HAP-1 (cell line): ENCODE measurements around the gene MLEC.

Source experiments
- DNase-seq, 2 experiments: peaks; one replicate each; pipeline ENCODE4 v3.0.0-alpha.2; 2016 to 2020; ENCODE audit warnings: low spot score in 2 of 2
- H3K27me3 ChIP-seq: fragments of 250-450 bp; sonication (Bioruptor Pico); 2 replicates; pipeline ENCODE4 v1.5.1; 2020; ENCODE audit warnings: low read depth, mild to moderate bottlenecking, moderate library complexity
- H3K36me3 ChIP-seq: fragments of 250-450 bp; sonication (Bioruptor Pico); replicated peaks from 2 replicates; pipeline ENCODE4 v1.5.1; 2020; ENCODE audit warnings: mild to moderate bottlenecking
- H3K4me1 ChIP-seq: fragments of 250-450 bp; sonication (Bioruptor Pico); 2 replicates; pipeline ENCODE4 v1.5.1; 2020; ENCODE audit warnings: mild to moderate bottlenecking
- H3K4me3 ChIP-seq: fragments of 250-450 bp; sonication (Bioruptor Pico); 2 replicates; pipeline ENCODE4 v1.5.1; 2020; ENCODE audit warnings: mild to moderate bottlenecking, moderate library complexity
- H3K9me3 ChIP-seq: fragments of 250-450 bp; sonication (Bioruptor Pico); 2 replicates; pipeline ENCODE4 v1.5.1; 2020; ENCODE audit warnings: mild to moderate bottlenecking, moderate library complexity
- in situ Hi-C: fragments of 300-500 bp; cut with MboI; formaldehyde crosslinking; loops from 3 replicates; pipeline ENCODE4 v1.14.3; 2020; ENCODE audit warnings: low sequenced_read_pairs, inconsistent platforms, mixed read lengths

The MLEC gene, protein sequence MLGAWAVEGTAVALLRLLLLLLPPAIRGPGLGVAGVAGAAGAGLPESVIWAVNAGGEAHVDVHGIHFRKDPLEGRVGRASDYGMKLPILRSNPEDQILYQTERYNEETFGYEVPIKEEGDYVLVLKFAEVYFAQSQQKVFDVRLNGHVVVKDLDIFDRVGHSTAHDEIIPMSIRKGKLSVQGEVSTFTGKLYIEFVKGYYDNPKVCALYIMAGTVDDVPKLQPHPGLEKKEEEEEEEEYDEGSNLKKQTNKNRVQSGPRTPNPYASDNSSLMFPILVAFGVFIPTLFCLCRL

DNA sequence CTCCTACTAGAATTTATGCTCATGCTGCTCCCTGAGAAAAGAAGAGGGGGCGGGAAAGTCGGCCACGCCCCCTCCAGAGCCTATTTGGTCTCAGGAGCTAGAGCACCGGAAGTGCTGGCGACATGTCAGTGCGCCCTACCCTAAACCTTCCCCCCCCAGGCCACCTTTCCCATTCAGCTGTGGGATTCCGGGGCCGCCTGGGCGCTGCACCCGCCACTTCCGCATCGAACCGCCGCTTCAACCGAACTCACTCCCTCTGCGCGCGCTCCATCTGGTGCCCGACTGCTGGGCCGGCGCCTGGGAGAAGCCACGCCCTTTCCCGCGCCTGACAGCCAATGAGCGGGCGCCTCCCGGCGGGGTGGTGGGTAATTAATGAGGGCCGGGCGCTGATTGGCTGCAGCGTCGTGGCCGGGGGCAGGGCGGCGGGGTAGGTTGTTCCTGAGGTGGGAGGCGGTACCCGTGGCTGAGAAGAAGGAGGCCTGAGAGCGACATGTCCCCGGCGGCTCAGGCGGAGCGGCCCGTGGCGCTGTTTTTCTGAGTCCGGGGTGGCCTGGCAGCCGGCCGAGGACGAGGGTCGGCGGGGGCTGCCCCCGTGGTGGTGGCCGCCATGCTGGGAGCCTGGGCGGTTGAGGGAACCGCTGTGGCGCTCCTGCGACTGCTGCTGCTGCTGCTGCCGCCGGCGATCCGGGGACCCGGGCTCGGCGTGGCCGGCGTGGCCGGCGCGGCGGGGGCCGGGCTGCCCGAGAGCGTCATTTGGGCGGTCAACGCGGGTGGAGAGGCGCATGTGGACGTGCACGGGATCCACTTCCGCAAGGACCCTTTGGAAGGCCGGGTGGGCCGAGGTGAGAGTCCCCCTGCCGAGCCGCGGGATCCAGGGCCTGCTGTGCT, at the start of gene MLEC:
Gene MLEC (plus strand): TSS at position 460 of the 888 bp plus-strand sequence. CDS start 148 bp downstream, at position 608.
- DNase-seq: peak; percentile 97 to 99
- Histone ChIP-seq H3K4me3 (peak within 1 kb of the TSS; percentile 50), H3K4me1 (peaks cover 14% of the 10 kb centered on the region), H3K27me3 (no peaks in the 10 kb centered on the region), H3K9me3 (no peaks in the 10 kb centered on the region), H3K36me3 (no peaks in the 10 kb centered on the region; the same call in 1 of the 2 replicates)
- in situ Hi-C loops: no loop called here

DNA sequence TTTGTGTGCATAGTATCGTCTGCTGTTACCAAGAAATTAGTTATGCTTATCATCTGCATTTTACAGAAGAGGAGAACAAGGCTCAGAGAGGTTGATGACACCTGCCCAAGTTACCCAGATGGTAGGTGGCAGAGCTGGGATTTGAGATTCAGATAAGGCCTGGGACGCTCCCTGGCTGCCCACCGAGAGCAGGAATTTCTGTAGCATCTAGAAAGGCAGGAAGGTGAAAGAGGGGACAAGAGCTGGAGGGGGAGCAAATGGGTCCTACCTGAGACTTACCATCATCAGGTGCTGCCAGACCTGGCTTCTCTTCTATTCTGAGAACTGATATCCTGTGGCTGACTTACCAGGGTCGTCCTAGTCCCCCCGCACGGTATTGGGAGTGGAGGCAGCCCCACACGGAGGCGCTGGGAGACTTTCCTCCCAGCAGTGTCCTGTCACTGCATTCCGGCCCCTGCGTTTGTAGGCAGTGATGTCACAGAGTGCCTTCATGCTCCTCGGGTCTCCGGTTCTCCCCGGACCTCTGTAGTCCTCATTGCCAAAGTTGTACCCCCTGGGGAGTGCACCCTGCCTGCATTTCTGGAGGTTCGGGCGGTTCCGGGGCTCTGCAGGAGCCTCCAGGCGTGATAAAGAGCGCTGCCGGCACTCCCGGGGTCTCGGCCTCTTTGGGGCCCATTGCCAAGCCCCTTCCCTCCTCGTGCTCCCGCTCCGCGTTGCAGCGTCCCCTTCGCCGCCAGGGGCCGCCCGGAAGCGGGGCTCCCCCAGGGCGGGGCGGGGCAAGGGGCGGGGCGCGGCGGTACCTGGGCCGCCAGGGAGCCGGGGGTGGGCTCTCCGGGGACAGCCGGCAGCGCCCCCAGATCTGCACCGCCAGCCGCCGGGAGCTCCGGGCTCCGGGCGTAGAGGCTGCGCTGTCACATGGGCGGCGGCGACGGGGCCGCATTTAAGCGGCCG, 46.9 kb upstream of the MLEC start, which contains the start of gene CABP1:
Gene CABP1 (plus strand): TSS at position 856 of the 951 bp plus-strand sequence. CDS start 60 bp downstream, at position 916.
- Histone ChIP-seq H3K36me3 (no peaks in the 10 kb centered on the region), H3K4me3 (peak within 1 kb of the TSS; percentile 38), H3K9me3 (no peaks in the 10 kb centered on the region), H3K27me3 (0 out of 2 replicates have a peak, but pooled peaks cover 4% of the 10 kb centered on the region), H3K4me1 (peaks cover 10% of the 10 kb centered on the region)
- in situ Hi-C loops: no loop called here
- peak; percentile 55 to 83 for DNase-seq

DNA sequence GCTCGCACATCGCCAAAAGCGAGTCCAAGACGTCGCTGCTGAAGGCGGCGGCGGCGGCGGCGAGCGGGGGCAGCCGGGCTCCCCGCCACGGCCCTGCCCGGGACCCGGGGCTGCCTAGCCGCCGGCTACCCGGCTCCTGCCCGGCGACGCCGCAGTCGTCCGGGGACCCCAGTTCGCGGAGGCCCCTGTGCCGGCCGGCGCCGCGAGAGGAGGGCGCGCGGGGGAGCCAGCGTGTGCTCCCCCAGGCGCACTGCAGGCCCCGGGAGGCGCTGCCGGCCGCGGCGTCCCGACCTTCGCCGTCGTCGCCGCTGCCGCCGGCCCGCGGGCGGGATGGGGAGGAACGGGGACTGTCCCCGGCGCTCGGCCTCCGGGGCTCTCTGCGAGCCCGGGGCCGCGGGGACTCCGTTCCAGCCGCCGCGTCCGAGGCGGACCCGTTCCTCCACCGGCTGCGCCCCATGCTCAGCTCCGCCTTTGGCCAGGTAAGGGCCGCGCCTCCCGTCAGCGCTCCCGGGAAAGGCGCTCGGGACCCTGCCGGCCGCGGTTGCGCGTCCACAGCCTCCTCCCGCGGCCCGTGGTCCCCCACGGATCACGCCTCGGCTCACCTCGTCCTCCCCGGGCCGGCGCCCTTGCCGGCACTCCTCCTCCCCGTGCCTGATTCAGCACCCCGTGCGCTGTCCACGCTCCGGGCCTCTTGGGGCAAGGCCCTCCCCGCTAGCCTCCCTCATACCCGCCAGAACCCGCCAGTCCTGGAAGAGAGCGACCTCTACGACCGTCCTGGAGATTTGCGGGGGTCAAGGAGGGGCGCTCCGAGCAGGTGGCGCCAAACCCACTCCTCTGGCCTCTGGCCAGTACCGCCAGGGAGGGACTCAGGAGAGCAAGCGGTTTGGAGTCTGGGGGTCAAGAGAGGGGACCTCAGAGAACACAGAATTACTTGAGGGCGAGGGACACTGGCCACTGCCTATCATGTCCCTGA, 45.8 kb upstream of the MLEC start:
- H3K36me3 ChIP-seq: no peaks in the 10 kb centered on the region
- peak; percentile 40 to 78 for DNase-seq
- 0 out of 2 replicates have a peak, but pooled peaks cover 4% of the 10 kb centered on the region for H3K27me3 ChIP-seq
- H3K4me3 ChIP-seq: peak overlapping the region; percentile 34
- in situ Hi-C loops: no loop called here
- H3K4me1 ChIP-seq: peaks cover 10% of the 10 kb centered on the region
- H3K9me3 ChIP-seq: no peaks in the 10 kb centered on the region

DNA sequence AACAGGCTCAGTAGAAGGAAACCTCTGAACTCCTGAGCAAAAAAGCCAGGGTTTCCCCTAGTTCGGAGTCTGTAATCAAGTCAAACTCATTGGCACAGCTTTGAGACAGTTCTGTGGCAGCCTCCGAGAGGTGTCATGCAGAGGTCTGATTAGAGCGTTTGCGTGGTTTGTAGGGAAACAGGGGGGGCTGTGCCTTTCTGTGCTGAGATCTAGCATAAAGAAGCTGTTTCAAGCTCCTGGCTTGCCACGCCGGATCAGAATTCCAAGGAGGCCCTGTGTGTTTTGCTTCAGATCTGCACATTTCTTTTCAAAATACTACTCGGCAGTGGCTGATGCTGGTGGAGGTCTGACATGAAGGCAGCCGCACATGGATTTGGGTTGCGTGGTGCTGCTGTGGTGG, 44.8 kb upstream of the MLEC start:
- in situ Hi-C loops: no loop called here
- no peaks in the 10 kb centered on the region for H3K36me3 ChIP-seq
- H3K4me3 ChIP-seq: no peak overlapping the region

DNA sequence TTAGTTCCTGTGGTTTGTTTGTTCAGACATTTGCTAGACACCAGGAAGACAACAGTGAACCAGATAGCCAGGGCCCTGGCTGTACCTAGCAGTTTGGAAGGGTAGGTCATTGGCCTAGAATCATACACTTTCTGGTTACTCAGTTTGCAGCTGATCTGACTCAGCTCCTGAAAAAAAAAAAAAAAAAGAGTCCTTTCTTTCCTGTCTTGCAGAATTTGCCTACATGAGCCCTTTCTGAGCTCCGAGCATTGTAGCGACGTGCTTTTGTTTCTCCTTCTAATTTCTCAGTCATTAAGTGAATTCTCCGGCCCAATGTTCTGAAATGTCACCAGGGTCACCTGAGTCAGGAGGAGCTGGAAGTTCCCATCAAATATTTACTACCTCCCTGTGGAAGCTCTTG, 44.1 kb upstream of the MLEC start:
- H3K9me3 ChIP-seq: no peaks in the 10 kb centered on the region
- H3K4me3 ChIP-seq: no peak overlapping the region
- 0 out of 2 replicates have a peak, but pooled peaks cover 4% of the 10 kb centered on the region for H3K27me3 ChIP-seq
- peaks cover 10% of the 10 kb centered on the region for H3K4me1 ChIP-seq
- DNase-seq: no peak
- H3K36me3 ChIP-seq: no peaks in the 10 kb centered on the region
- in situ Hi-C loops: no loop called here

More for the DNA sequence above, 44.8 kb upstream of the MLEC start:
- H3K4me1 ChIP-seq: peaks cover 10% of the 10 kb centered on the region
- no peaks in the 10 kb centered on the region for H3K9me3 ChIP-seq
- no peak for DNase-seq
- H3K27me3 ChIP-seq: 0 out of 2 replicates have a peak, but pooled peaks cover 4% of the 10 kb centered on the region

DNA sequence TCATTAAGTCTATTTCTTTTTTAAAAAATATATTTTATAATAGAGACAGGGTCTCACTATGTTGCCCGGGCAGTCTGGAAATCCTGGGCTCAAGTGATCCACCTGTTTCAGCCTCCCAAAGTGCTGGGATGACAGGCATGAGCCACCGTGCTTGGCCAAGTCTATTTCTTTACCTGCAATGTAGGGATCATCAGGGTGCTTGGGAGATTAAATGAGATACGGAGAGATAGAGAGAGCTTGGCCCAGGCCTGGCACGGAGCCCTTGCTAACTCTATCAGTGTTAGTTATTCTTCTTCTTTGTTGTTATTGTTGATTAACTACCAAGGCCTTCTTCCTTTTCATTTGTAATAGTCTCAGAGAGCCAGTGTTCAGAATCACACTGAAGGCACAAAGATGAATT, 43.4 kb upstream of the MLEC start:
- H3K36me3 ChIP-seq: no peaks in the 10 kb centered on the region
- H3K4me1 ChIP-seq: peaks cover 10% of the 10 kb centered on the region
- DNase-seq: no peak
- in situ Hi-C loops: no loop called here
- no peaks in the 10 kb centered on the region for H3K9me3 ChIP-seq
- 0 out of 2 replicates have a peak, but pooled peaks cover 4% of the 10 kb centered on the region for H3K27me3 ChIP-seq
- no peak overlapping the region for H3K4me3 ChIP-seq

DNA sequence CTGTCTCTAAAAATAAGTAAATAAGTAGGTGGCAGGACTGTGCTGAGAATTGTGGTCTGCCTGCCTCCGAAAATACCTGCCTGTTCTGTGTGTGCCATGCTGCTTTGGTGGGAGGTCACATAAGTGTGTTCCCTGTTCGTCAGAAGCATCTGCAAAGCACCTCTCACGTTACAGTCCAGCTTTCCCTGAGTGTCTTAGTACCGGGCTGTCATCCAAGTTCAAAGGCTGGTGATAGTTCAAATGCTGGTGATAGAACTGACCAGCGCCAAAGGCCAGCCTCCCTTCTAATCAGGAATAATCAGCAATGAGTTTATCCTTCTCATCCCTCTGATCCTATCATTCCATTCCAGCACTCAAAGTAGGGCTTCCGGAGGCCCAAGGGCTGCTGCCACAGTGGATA, 40.9 kb upstream of the MLEC start:
- peaks cover 14% of the 10 kb centered on the region for H3K4me1 ChIP-seq
- no peaks in the 10 kb centered on the region for H3K36me3 ChIP-seq
- DNase-seq: no peak
- H3K27me3 ChIP-seq: 0 out of 2 replicates have a peak, but pooled peaks cover 4% of the 10 kb centered on the region
- no peaks in the 10 kb centered on the region for H3K9me3 ChIP-seq
- H3K4me3 ChIP-seq: no peak overlapping the region
- in situ Hi-C loops: loop anchor here (5.0 kb wide), 1 partner anchor 66 kb away; the partner anchor contains the start of gene UNC119B

- Histone ChIP-seq H3K4me3 (no peak overlapping the region), H3K9me3 (no peaks in the 10 kb centered on the region), H3K27me3 (0 out of 2 replicates have a peak, but pooled peaks cover 2% of the 10 kb centered on the region), H3K4me1 (peaks cover 10% of the 10 kb centered on the region), H3K36me3 (no peaks in the 10 kb centered on the region)
- no peak for DNase-seq
- in situ Hi-C loops: loop anchor here (5.0 kb wide), 1 partner anchor 65 kb away; the partner anchor contains the start of gene UNC119B
These were observed 39.6 kb upstream of the MLEC start for GRCh38 chr12:120647375-120647755.

DNA sequence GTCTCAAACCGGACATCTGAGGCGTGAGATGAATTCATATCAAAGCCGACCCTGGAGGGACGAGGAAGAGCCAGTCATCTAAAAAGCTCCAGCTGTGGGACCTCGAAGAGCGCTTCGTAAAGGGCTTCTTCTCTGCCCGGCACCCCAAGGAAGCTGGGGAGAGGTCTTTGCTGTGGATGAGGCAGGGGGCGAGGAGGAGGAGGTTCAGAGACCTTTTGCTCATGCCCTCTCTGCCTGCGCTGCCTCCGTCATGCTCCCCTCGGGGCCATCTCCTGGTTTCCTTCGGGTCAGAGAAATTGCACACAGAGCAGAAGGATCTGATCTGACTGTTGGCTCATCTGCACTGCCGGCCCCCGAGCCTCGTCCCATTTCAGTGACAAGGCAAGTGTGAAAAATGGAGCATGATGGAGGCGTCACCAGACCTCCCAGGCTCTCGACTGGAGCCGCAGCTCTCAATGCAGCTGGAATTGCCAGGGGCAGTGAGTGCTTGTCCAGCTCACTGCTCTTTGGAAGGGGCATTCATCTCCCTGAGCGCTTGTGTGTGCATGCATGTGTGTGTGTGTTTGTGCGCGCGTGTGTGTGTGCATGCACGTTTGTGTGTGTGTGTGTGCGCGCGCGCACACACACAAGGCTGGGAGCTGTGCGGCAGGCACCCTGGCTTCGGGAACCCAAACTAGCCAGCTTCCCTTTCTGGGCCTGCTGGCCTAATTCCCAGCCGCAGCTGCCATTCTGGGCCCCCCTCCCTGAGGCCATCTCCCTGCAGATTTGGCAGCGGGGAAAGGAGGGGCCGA, 37.3 kb upstream of the MLEC start:
- Histone ChIP-seq H3K36me3 (no peaks in the 10 kb centered on the region), H3K4me3 (no peak overlapping the region; the same call in 1 of the 2 replicates), H3K9me3 (no peaks in the 10 kb centered on the region), H3K4me1 (peaks cover 10% of the 10 kb centered on the region), H3K27me3 (no peaks in the 10 kb centered on the region)
- DNase-seq: no peak
- in situ Hi-C loops: loop anchor here (5.0 kb wide), 1 partner anchor 63 kb away; the partner anchor contains the start of gene UNC119B

- H3K4me1 ChIP-seq: peaks cover 10% of the 10 kb centered on the region
- H3K27me3 ChIP-seq: no peaks in the 10 kb centered on the region
- in situ Hi-C loops: no loop called here
- no peak overlapping the region for H3K4me3 ChIP-seq
- no peak for DNase-seq
- no peaks in the 10 kb centered on the region for H3K9me3 ChIP-seq
- no peaks in the 10 kb centered on the region for H3K36me3 ChIP-seq
These were observed 36.7 kb upstream of the MLEC start for GRCh38 chr12:120650233-120650690.

GRCh38 chr12:120651821-120652220, 35.1 kb upstream of the MLEC start:
- Histone ChIP-seq H3K4me3 (no peak overlapping the region), H3K36me3 (no peaks in the 10 kb centered on the region), H3K27me3 (no peaks in the 10 kb centered on the region), H3K9me3 (no peaks in the 10 kb centered on the region), H3K4me1 (peaks cover 10% of the 10 kb centered on the region)
- DNase-seq: no peak
- in situ Hi-C loops: no loop called here
